CD4-positive, alpha-beta T cell treated with Interleukin-15 for 1 hour (primary cell): ENCODE results near the gene CEP89.
"Not testable (repeated sequence)": the region's sequence is repeated elsewhere in the genome, so short reads cannot be mapped to it uniquely, and the experiment has no call there.

ENCODE experiments used
- DNase-seq: peaks from one replicate; pipeline ENCODE4 v3.0.0-alpha.2; 2020

The CEP89 gene

GRCh38 chr19:32890841-32891240, 80.9 kb downstream of the CEP89 start:
- DNase-seq: no peak

- DNase-seq: no peak
These were observed 81.4 kb downstream of the CEP89 start for GRCh38 chr19:32890326-32890725.

- no peak for DNase-seq
These were observed 82.4 kb downstream of the CEP89 start for GRCh38 chr19:32889137-32889934.

GRCh38 chr19:32887572-32888215, 84.1 kb downstream of the CEP89 start:
- no peak for DNase-seq

- DNase-seq: no peak
These were observed 85.5 kb downstream of the CEP89 start for GRCh38 chr19:32886241-32886640.

GRCh38 chr19:32885255-32885654, 86.5 kb downstream of the CEP89 start:
- not testable (repeated sequence) for DNase-seq

- no peak for DNase-seq
These were observed 90.0 kb downstream of the CEP89 start for GRCh38 chr19:32881766-32882165.

GRCh38 chr19:32880622-32881021, 91.1 kb downstream of the CEP89 start:
- no peak for DNase-seq

GRCh38 chr19:32879741-32880140, 92.0 kb downstream of the CEP89 start:
- no peak for DNase-seq

- no peak for DNase-seq
These were observed 92.8 kb downstream of the CEP89 start for GRCh38 chr19:32878988-32879387.

- DNase-seq: no peak
These were observed 93.6 kb downstream of the CEP89 start for GRCh38 chr19:32877977-32878745.

GRCh38 chr19:32877323-32877912, 94.3 kb downstream of the CEP89 start:
- DNase-seq: no peak

GRCh38 chr19:32876919-32877285, 94.9 kb downstream of the CEP89 start:
- DNase-seq: no peak

GRCh38 chr19:32876236-32876918, 95.4 kb downstream of the CEP89 start:
- DNase-seq: no peak

GRCh38 chr19:32875428-32875827, 96.3 kb downstream of the CEP89 start:
- DNase-seq: no peak

- no peak for DNase-seq
These were observed 97.2 kb downstream of the CEP89 start for GRCh38 chr19:32874605-32875004.

- no peak for DNase-seq
These were observed 98.4 kb downstream of the CEP89 start for GRCh38 chr19:32873247-32873959.

- DNase-seq: no peak
These were observed 99.4 kb downstream of the CEP89 start for GRCh38 chr19:32872391-32872790.

- no peak for DNase-seq
These were observed 100.7 kb downstream of the CEP89 start for GRCh38 chr19:32870981-32871451.

GRCh38 chr19:32869966-32870573, 101.7 kb downstream of the CEP89 start:
- no peak for DNase-seq

- DNase-seq: no peak
These were observed 102.3 kb downstream of the CEP89 start, which contains the start of gene SLC7A9 for GRCh38 chr19:32869369-32869965. TSS of gene SLC7A9 (minus strand) at chr19:32869767. CDS start at chr19:32868534, 1,233 bp downstream.
